Inflammatory macrophage treated with lipopolysaccharide for 1 hour (primary cell): ENCODE measurements around the gene SRPK1.
A peak's percentile ranks its signal among the peaks of the same experiment; 100 is the strongest.

Experiments used
- DNase-seq, 2 donors: peaks; one replicate each; pipeline ENCODE4 v3.0.0-alpha.2; 2020 to 2022

Gene SRPK1

DNA sequence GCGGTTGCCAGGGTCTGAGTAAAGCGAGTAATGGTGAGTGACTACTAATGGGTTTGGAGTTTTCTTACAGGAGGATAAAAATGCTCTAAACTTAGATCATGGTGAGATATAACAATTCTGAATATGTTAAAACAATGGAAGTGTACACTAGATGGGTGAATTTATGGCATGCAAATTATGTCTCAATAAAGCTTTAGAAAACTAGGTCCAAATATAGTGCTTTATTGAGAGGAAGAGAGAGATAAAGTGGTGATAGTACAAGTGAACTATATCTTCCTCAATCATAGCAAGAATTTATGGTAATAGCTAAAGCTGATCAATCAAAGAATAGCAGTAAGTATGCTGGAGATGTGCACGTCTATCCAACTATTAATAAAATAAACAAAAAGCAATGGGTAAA lies 23.9 kb downstream of the SRPK1 start:
- DNase-seq: no peak

DNA sequence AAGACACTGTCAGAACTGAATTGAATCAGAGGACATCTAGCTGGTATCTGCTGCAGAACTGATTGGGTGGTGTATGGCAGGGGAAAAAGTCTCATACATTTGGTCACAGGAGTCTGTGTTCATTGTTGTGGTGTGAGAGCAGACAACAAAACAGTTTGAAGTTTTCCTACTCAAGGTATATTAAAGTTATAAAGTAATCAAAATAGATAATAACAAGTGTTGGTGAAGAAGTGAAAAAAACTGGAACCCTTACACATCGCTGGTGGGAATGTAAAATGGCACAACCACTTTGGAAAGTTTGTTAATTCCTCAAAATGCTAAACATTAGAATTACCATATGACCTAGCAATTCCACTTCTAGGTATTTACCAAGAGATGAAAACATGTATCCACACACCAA lies 24.7 kb downstream of the SRPK1 start:
- DNase-seq: no peak

DNA sequence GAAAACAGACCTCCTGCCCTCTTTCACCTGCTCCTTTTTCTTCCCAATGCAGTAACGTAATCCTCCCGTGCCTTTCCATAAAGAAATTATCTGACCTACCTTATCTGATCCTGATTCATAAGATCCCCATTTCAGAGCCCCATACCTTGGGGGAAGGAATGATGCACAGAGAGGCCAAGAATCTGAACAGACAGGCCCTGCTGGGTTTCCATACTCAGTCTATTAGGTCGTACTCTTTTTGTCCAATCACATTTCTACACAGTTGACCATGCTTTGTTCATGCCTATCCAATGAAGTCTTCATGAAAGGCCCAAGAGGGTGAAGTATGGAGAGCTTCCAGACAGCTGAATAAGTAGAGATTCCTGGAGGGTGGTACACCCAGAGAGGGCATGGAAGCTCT lies 25.3 kb downstream of the SRPK1 start:
- no peak for DNase-seq

DNA sequence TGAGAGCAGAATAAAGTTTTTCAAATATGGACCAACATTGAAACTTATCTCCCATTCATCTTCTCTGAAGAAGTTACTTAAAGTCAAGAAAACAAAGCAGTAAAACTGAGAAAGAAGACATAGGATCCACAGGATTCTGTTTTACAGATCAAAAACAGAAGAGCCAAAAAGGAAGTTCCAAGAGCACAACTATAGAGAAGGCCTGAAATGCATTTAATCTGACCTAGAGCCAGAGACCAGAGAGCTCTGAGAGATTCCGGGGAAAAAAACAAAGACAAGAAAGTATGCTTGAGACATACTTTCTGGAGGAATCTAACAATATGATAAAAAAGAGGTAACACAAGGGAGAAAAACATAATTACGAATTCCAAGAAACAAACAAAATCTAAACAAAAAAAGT lies 26.1 kb downstream of the SRPK1 start:
- no peak for DNase-seq

DNA sequence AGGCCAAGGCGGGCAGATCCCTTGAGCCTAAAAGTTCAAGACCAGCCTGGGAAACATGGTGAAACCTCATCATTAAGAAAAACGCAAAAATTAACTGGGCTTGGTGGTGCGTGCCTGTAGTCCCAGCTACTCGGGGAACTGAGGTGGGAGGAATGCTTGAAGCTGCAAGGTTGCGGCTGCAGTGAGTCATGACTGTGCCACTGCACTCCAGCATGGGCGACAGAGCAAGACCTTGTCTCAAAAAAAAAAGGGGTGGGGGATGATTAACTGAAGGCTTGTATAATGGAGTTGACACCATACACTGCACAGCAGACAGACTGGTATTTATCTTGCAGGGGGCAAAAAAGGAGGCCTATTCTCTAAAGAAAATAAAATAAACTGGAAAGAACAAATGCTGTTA lies 27.7 kb downstream of the SRPK1 start:
- DNase-seq: no peak

DNA sequence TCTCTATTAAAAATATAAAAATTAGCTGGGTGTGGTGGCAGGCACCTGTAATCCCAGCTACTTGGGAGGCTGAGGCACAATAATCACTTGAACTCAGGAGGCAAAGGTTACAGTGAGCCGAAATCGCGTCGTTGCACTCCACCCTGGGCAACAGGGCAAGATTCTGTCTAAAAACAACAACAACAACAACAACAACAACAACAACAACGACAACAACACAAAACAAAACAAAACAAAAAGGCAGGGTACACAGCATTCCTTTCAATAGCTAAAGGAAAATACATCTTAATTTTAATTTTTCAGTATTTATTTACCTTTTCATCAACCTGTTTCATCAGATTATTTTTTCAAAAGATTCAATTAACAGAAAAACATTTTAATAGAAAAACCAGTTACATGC lies 28.4 kb downstream of the SRPK1 start:
- DNase-seq: no peak

DNA sequence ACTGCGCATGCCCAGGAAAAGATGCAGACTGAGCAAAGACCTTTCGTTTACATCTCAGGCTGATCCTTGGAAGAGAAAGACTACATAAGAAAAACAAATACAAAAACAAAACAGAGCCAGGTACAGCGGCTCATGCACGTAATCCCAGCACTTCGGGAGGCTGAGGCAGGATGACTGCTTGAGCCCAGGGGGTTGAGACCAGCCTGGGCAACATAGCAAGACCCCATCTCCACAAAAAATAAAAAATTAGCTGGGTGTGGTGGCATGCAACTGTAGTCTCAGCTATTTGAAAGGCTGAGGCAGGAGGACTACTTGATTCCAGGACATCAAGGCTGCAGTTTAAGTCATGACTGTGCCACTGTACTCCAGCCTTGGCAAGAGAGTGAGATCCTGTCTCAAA lies 41.7 kb downstream of the SRPK1 start:
- DNase-seq: no peak

DNA sequence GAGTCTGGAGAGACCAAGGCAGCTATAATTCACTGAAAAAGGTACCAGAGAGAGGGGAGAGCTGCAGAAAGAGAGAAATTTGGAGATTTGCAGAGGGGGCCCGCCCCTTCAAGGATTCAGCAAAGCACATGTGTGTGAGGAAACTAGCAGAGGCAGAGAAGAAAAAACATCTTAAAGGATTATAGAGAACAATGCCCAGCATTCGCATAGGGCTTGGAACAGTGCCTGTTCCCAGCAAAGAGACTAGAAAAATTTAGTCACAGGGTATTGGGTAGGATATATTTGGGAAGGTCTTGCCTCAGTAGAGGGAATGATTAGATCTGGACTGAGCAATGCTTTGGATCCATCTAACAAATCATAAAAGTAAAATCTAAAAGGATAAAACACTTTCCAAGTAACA lies 44.0 kb downstream of the SRPK1 start:
- DNase-seq: no peak

DNA sequence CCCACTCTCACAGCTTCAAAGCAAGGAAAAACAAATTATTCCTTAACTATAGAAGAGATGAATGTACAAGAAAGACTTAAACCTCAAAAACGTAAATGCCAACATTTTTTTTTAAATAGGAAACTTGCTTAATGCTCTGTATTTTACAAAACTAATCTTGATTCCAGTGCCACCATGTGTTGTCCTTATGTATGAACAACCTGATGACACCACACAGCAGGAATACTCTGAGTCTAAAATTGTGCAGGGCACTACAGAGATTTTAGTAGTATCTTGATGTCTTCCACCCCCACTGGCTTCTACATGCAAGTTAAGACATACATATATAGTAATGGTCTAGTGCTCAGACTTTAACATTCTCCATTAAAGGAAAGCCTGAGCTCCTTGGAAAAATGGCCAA lies 46.2 kb downstream of the SRPK1 start:
- DNase-seq: no peak

DNA sequence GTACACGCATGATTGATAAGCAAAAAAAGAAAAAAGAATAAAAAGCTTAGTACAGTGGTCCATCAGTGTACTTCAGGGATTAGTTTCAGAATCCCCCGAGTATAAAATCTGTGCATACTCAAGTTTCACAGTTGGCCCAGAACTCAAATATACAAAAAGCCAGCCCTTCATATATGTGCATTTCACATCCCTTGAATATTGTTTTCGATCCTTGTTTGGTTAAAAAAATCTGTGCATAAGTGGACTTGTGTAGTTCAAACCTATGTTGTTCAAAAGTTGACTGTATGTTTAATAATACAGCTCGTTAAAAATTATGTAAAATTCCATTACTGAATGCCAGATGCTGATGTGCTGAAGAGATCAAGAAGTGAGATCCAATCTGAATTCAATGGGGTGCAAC lies 61.5 kb downstream of the SRPK1 start:
- DNase-seq: no peak

DNA sequence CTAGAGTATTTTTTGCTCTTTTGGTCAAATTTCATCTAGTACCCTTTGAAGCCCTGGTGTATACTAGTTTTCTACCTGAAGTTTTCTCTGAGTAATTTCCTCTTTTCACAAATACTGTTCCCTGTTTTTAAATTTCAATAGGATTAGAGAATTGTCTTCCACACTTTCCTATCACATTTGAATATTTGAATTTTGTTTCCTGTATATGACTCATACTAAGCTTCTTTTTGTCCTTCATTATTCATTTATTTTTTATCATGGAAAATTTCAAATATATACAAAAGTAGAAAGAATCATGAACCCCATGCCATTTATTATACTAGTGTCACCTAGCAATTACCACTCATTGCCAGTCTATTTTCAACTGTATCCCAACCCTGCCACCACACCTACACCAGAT lies 63.0 kb downstream of the SRPK1 start:
- DNase-seq: no peak

DNA sequence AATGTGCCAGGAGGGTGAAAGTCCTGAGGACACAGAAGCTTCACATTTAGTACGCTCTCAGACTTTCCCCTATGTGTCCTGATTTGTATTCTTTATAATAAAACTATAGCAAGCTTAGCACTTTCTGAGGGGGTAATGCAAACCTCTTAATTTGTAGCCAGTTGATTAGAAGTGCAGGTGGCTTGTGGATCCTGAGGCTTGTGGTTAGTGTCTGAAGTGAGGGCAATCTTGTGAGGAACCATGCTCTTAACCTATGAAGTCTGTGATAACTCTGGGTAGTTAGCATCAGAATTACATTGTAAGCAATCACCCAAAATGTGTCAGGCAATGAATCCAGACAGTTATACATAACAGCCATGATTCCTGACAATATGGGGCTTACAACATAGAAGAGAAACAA lies 64.6 kb downstream of the SRPK1 start:
- no peak for DNase-seq

DNA sequence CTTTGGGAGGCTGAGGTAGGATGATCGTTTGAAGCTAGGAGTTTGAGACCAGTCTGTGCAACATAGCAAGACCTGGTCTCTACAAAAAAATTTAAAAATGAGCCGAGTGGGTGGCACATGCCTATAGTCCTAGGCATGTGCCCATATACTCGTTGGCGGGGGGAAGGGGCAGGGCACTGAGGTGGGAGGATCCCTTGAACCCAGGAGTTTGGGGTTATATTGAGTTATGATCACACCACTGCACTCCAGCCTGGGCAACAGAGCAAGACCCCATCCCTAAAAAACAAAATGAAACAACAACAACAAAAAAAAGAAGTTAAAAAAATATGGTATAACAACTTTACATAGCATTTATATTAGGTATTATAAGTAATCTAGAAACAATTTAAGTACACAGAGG lies 67.9 kb downstream of the SRPK1 start:
- DNase-seq: no peak

DNA sequence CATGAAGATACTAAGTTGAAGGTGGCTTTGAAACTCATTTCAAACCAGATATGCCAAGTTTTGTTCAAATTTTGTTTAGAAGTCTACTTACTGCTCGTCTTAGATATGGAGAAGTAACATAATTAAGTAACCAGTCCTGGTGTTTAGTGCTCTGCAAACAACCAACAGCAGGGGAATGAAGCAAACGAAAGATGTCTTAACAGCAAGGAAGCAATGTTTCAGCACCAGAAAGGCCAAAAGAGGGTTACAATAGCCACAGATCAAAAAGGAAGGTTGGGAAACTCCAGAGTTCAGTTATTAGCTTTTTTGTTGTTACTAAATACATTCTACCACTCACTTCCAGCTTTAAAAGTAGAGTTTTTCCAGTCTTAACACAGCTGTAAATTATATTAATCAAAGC lies 70.7 kb downstream of the SRPK1 start:
- peak; percentile 76 to 83 for DNase-seq

DNA sequence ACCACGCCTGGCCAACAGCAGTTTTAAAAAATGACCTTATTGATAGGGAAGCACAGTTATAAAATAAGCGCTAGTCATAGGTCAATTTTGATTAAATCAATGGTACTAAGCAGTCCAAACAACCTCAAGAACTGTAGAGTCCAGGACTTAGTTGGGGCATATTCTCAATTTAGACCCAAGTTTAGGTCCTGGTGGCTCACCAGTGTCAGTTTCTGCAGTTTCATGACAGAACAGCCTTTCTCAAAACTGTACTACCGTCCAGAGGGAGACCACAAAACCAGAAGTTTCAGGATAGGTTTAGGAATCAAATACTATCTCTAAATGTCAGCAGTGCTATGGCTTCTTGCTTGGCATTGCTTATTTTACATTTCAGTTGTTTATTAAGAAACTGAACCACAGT lies 76.6 kb downstream of the SRPK1 start:
- no peak for DNase-seq

DNA sequence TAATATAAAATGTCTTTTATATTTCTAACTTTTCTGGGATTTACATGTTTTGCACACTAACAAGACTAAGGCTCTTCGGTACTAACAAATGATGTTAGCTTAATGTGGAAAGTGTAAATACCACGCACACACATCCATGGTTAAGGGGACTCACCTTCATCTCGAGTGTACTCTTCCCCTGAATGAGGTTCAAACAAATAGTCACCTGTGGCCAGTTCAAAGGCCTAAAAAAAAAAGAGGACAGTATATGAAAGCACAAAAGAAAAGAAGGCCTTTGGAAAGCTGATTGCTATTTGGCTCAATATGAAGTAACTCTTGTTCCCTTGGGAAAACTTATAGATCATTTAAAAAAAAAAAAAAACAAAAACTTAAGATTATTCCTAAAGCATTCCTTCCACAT lies 78.5 kb downstream of the SRPK1 start:
- DNase-seq: no peak

DNA sequence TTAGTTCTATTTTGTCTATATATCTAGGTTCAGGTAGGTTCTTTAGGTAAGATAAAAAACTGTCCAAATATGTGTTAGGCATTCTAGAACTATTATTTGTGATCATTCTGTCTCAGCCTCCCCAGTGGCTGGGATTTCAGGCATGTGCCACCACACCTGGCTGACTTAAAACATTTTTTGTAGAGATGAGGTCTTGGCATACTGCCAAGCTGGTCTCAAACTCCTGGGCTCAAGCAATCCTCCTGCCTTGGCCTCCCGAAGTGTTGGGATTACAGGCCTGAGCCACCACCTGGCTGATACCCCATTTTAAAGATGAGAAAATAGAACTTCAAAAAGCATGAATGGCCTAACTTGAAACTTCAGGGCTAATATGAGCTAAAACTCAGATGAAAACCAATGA lies 81.9 kb downstream of the SRPK1 start:
- no peak for DNase-seq

DNA sequence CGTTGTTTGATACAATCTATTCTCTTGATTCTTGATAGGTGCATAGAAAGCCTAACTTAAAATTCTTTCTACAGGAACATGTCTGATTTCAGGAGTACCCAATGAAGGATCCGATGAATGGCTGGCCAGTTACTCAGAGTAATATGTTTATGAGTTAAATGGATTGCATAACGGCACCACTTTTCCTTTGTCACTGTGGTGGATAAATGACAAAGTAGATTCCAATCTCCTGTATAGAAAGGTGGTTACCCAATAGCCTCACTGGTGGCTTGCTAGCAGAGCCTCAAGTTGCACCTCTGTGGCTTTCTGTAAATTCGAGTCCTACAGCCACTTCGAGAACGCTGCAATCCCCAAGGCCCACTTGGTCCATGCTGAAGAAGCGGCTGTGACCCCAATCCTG lies 87.4 kb downstream of the SRPK1 start:
- peak; percentile 11 to 16 for DNase-seq

DNA sequence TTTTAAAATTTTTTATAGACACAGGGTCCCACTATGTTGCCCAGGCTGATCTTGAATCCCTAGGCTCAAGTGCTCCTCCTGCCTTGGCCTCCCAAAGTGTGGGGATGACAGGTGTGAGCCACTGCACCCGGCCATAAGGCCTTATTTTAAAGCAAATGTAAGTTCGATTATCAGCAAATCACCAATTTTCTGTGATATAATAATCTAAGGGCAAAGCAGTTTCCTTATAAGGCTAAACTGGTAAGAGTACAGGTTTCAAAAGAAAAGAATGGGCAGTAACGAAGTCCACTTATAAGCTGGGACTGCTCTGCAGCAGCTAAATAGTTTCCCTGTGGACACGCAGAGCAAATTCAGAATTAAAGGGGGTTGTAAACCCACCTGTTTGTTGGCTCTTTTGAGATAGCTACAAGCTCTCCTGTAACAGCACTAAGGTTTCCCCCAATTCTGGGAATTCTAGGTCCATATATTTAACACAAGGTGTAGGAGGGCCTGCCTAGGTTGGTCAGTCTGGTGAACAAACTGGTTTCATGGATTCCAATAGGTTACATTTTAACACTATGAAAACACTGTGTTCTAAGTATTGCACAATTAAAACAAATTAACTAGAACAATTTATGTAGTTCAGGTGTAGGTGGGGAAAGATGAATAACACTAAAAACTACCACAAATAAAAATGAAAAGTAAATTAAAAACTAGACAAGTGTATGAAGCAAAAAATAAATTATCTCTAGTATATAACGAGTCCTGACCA lies 89.5 kb downstream of the SRPK1 start:
- DNase-seq: no peak

DNA sequence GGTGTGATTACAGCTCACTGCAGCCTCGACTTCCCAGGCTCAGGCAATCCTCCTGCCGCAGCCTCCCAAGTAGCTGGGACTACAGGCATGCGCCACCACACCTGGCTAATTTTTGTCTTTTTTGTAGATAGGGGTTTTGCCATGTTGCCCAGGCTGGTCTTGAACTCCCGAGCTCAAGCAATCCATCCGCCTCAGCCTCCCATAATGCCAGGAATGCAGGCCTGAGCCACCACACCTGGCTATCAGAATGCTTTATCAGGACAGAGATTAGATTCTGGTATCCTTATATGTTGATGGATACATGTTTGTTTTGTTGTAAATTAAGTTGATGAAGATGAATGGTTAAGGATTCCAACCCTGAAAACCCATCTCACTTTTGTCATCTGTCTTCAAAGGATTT lies 91.6 kb downstream of the SRPK1 start:
- DNase-seq: no peak

DNA sequence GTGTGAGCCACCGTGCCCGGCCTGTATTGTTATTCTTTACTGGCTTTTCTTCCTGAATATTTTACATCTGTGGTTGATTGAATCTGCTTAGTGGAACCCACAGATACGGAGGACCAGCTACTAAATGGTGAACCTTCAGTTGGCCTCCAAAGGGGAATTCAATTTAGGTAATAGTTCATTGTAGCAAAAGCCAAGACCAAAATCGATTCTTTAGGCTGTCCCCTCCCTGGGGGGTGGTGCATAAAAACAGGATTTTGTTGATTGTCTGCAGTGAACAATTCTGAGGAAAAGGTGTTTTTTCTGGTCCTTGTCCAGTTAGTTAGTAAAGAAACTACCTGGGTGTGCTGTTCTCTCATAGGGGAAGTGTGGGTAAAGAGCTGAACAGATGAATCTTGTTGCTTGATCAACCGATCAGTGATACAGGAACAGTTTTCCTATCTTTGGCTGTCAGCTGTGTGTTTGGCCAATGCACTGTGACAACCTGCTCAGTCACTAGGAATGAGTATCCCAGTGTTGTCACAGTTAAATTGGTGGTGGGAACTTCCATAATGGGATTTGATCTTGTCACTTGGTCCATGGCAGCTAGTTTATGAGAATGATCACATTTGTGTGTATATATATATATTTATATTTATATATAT lies 96.2 kb downstream of the SRPK1 start:
- no peak for DNase-seq

DNA sequence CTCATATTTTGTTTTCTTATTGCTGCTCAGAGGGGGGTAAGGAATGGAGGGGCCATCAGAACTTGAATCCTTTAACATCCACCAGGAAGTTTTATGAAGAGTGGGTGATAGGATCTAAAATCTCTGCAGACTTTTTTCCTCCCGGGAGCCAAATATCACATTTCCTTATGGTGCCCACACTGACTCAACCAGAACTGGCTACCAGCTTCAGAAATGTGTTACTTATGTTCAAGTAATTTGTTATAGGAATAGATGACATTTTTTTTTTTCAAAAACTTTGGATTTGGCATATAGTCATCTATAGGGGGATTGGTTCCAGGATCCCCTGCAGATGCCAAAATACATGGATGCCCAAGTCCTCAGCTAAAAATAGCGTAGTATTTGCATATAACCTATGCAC lies 97.3 kb downstream of the SRPK1 start:
- DNase-seq: no peak

DNA sequence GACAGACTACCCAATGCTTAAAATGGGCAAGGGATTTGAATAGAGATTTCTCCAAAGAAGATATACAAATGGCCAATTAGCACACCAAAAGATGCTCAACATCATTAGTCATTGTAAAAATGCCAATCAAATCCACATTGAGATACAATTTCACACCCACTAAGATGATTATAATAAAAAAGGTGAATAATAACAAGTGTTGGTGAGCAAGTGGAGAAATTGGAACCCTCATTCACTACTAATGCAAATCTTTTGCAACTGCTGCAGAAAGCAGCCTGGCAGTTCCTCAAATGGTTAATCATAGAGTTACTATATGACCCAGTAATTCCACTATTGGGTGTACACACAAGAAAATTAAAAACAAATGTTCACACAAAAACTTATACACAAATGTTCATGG lies 103.4 kb downstream of the SRPK1 start:
- DNase-seq: no peak

DNA sequence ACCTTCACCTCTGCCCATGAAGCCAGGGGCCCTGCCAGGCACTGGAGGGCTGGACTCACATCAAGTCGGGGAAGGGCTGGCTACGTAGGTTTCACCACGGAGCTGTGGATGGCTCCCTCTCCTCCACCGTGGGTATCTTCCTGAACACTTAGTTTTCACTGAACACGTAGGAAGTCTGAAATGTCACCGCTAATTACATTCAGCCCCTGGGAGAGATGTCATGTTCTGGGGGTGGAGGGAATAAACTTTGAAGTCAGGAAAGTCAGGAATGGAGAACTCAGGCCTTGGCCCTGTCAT lies 109.3 kb downstream of the SRPK1 start:
- no peak for DNase-seq

DNA sequence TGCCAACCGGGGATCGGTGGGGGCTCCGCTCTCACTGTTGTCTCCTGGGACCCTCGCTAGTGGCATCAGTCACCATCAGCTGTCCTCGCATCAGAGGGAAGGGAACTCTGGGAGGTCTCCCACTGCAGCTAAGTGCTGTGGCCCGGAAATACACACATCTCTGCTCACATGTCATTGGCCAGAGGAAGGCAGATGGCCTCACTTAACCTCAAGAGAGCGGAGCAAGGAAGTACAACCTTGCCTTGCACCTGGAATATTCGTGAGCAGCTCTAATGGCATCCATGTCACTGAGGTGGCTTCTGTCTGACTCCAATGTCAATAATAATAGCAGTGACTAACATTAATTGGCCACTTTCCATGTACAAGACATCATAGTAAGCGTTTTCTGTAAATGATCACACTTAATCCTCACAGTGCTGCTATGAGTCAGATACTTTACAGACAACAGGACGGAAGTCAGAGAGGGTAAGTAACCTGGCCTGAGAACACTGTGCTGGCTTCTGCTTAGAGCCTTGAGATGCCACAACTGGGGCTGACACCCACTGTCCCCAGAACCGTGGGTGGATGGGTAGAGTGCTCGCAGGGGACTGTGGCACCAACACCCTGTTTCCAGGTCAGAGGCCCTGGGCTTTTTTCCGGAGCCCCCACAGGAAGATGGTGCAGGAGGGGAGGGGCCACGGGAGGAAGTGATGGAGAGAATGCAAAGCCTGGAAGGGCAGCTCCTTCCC lies 109.8 kb downstream of the SRPK1 start:
- no peak for DNase-seq
